ENCODE data around the gene CHN1. TPM values are rescaled to one million over a fixed set of nuclear protein-coding genes. Genes with fewer than 3 reads are reported as not detected.

Gene CHN1
- total RNA-seq, 4 donors from 2014 or later, result 0.30 to 5.8 (median 3.6) TPM

GRCh38 chr2:174841936-174842335 lies 163.2 kb downstream of the CHN1 start:
- peaks cover 0 to 2% (median 0%) of the 10 kb centered on the region in 3 donors for H3K4me1 ChIP-seq
- no peak overlapping the region for H3K4me3 ChIP-seq
- no peaks in the 10 kb centered on the region for H3K9me3 ChIP-seq
- no peak for DNase-seq
- no peaks in the 10 kb centered on the region for H3K36me3 ChIP-seq
- 80 to 81% methylated on average over 3 of the region's 3 CpGs for WGBS, 2 donors
- intact Hi-C loops (cut with DNase I), result no loop called here
- H3K27me3 ChIP-seq, result no peaks in the 10 kb centered on the region
- no peak overlapping the region for H3K27ac ChIP-seq
- no peak for TF ChIP-seq CTCF (IDR thresholded peaks at IDR 0.05)
- TF ChIP-seq POLR2A (IDR thresholded peaks at IDR 0.05), result no peak

GRCh38 chr2:174841350-174841749 lies 163.8 kb downstream of the CHN1 start:
- H3K4me3 ChIP-seq, result no peak overlapping the region
- DNase-seq, result no peak
- peaks cover 0 to 5% (median 0%) of the 10 kb centered on the region in 3 donors for H3K4me1 ChIP-seq
- WGBS, 2 donors, result 78 to 92% methylated on average over 2 of the region's 2 CpGs
- H3K27me3 ChIP-seq, result no peaks in the 10 kb centered on the region
- H3K36me3 ChIP-seq, result no peaks in the 10 kb centered on the region
- H3K9me3 ChIP-seq, result no peaks in the 10 kb centered on the region
- intact Hi-C loops (cut with DNase I), result no loop called here
- H3K27ac ChIP-seq, result no peak overlapping the region
- TF ChIP-seq CTCF (IDR thresholded peaks at IDR 0.05) (no peak), POLR2A (IDR thresholded peaks at IDR 0.05) (no peak)

- no peak for DNase-seq
- intact Hi-C loops (cut with DNase I), result no loop called here
- WGBS, 2 donors, result 70 to 81% methylated on average over 3 of the region's 3 CpGs
- Histone ChIP-seq H3K36me3 (no peaks in the 10 kb centered on the region), H3K27ac (no peak overlapping the region), H3K27me3 (no peaks in the 10 kb centered on the region), H3K4me1 (peaks cover 0 to 5% (median 0%) of the 10 kb centered on the region in 3 donors), H3K4me3 (no peak overlapping the region), H3K9me3 (no peaks in the 10 kb centered on the region)
- no peak for TF ChIP-seq CTCF (IDR thresholded peaks at IDR 0.05)
- no peak for TF ChIP-seq POLR2A (IDR thresholded peaks at IDR 0.05)
Measured at GRCh38 chr2:174840436-174840835, 164.7 kb downstream of the CHN1 start.

- no peak overlapping the region for H3K27ac ChIP-seq
- peaks cover 0 to 5% (median 0%) of the 10 kb centered on the region in 3 donors for H3K4me1 ChIP-seq
- intact Hi-C loops (cut with DNase I), result no loop called here
- no peaks in the 10 kb centered on the region for H3K9me3 ChIP-seq
- H3K27me3 ChIP-seq, result no peaks in the 10 kb centered on the region
- no peak for TF ChIP-seq POLR2A (IDR thresholded peaks at IDR 0.05)
- WGBS, 2 donors, result 65 to 69% methylated on average over 3 of the region's 3 CpGs
- no peak overlapping the region for H3K4me3 ChIP-seq
- DNase-seq, result no peak
- no peaks in the 10 kb centered on the region for H3K36me3 ChIP-seq
Measured at GRCh38 chr2:174839662-174840061, 165.5 kb downstream of the CHN1 start.

GRCh38 chr2:174836995-174837390 lies 168.2 kb downstream of the CHN1 start:
- H3K4me1 ChIP-seq, result peaks cover 0 to 5% (median 0%) of the 10 kb centered on the region in 3 donors
- WGBS, 2 donors, result 92 to 100% methylated on average over 1 of the region's 1 CpG
- no peaks in the 10 kb centered on the region for H3K9me3 ChIP-seq
- no peak overlapping the region for H3K4me3 ChIP-seq
- no peak overlapping the region for H3K27ac ChIP-seq
- TF ChIP-seq CTCF (IDR thresholded peaks at IDR 0.05) (no peak), POLR2A (IDR thresholded peaks at IDR 0.05) (no peak)
- DNase-seq, result no peak
- intact Hi-C loops (cut with DNase I), result no loop called here
- no peaks in the 10 kb centered on the region for H3K36me3 ChIP-seq
- H3K27me3 ChIP-seq, result no peaks in the 10 kb centered on the region

- TF ChIP-seq POLR2A (IDR thresholded peaks at IDR 0.05), result no peak
- no peak for TF ChIP-seq CTCF (IDR thresholded peaks at IDR 0.05)
- Histone ChIP-seq H3K36me3 (no peaks in the 10 kb centered on the region), H3K27me3 (no peaks in the 10 kb centered on the region), H3K4me3 (no peak overlapping the region), H3K4me1 (peaks cover 0 to 5% (median 0%) of the 10 kb centered on the region in 3 donors), H3K9me3 (no peaks in the 10 kb centered on the region), H3K27ac (no peak overlapping the region)
- DNase-seq, result no peak
- intact Hi-C loops (cut with DNase I), result no loop called here
- 78 to 79% methylated on average over 3 of the region's 3 CpGs for WGBS, 2 donors
Measured at GRCh38 chr2:174836377-174836994, 168.7 kb downstream of the CHN1 start.

Data from esophagus squamous epithelium (tissue), 5 donors.